Measurements from ENCODE around the gene ZSCAN23. TPM values are rescaled to one million over a fixed set of nuclear protein-coding genes. Genes with fewer than 3 reads are reported as not detected.

The ZSCAN23 gene
- polyA plus RNA-seq, 2 of the 4 experiments (the other 2 are of a cell fraction): not detected

GRCh38 chr6:28488916-28489365 is 45.6 kb upstream of the ZSCAN23 start:
- H3K27ac ChIP-seq: peak overlapping the region; percentile 85 to 93
- FAIRE-seq: no peak
- H3K9me3 ChIP-seq: no peaks in the 10 kb centered on the region
- H3K4me2 ChIP-seq: peak overlapping the region; percentile 93
- peaks cover 4% of the 10 kb centered on the region; the same call in 2 of the 3 replicates for H3K4me1 ChIP-seq
- WGBS (ENCODE audit: missing lambda C conversion rate): 1% methylated on average over 14 of the region's 14 CpGs
- DNase-seq (ENCODE audit: low read depth in 1 of 2, low spot score in 1 of 2): peak in 1 of 2 experiments; percentile 76
- TF ChIP-seq HMGXB4 (CRISPR knock-in tag; IDR thresholded peaks at IDR 0.05; ENCODE audit: borderline replicate concordance) (0 out of 2 replicates have a peak, but pooled peaks have one; percentile 15), NFE2L2 (conservative IDR thresholded peaks at IDR 0.05; ENCODE audit: low read length) (no peak), SREBF2 (IDR thresholded peaks at IDR 0.05) (peak; percentile 61)
- TF ChIP-seq, protein P1, sequence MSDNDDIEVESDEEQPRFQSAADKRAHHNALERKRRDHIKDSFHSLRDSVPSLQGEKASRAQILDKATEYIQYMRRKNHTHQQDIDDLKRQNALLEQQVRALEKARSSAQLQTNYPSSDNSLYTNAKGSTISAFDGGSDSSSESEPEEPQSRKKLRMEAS (IDR thresholded peaks at IDR 0.05): 0 out of 2 replicates have a peak, but pooled peaks have one; percentile 5
- peak; percentile 15 to 42; a peak in 3 of 6 replicates for ATAC-seq
- ChIA-PET POLR2A (interaction anchor here (0.5 to 1.5 kb wide), 15 partner anchors 14 to 1237 kb away, joined by 3 to 14 read pairs (median 3); a partner anchor contains a TSS), CTCF (no interaction called here)
- H3K4me3 ChIP-seq: peak overlapping the region; percentile 62

- no peak for TF ChIP-seq ESRRA (IDR thresholded peaks at IDR 0.05; ENCODE audit: borderline replicate concordance, low read length)
- TF ChIP-seq HOXB5 (CRISPR knock-in tag; IDR thresholded peaks at IDR 0.05): no peak
- TF ChIP-seq REST (IDR thresholded peaks at IDR 0.05): no peak
- no peak for TF ChIP-seq RCOR1 (IDR thresholded peaks at IDR 0.05; ENCODE audit: low read depth, low read length)
- TF ChIP-seq E2F6 (IDR thresholded peaks at IDR 0.05; ENCODE audit: borderline replicate concordance, low read depth): no peak
- no peak for TF ChIP-seq ZSCAN20 (CRISPR knock-in tag; IDR thresholded peaks at IDR 0.05)
- TF ChIP-seq HMGXB4 (CRISPR knock-in tag; IDR thresholded peaks at IDR 0.05; ENCODE audit: borderline replicate concordance): no peak
- no peak for TF ChIP-seq EP300 (IDR thresholded peaks at IDR 0.05)
- no peak for TF ChIP-seq HDAC2 (IDR thresholded peaks at IDR 0.05)
- no peak for TF ChIP-seq FOXS1 (CRISPR knock-in tag; IDR thresholded peaks at IDR 0.05)
- no peak for TF ChIP-seq CHD4 (IDR thresholded peaks at IDR 0.05; ENCODE audit: borderline replicate concordance)
- 67% methylated on average over 3 of the region's 3 CpGs for WGBS (ENCODE audit: missing lambda C conversion rate)
- POLR2A ChIA-PET: no interaction called here
- Histone ChIP-seq H3K4me2 (no peak overlapping the region), H3K27ac (no peak overlapping the region), H3K9me3 (no peaks in the 10 kb centered on the region), H3K4me1 (peaks cover 4% of the 10 kb centered on the region; the same call in 2 of the 3 replicates), H3K4me3 (no peak overlapping the region)
- FAIRE-seq (no peak), DNase-seq (ENCODE audit: low read depth in 1 of 2, low spot score in 1 of 2) (no peak), ATAC-seq (no peak)
- CTCF ChIA-PET: interaction anchor here (0.7 kb wide), 1 partner anchor 55 kb away, joined by 3 read pairs; no protein-coding TSS in a partner anchor
Observed at GRCh38 chr6:28486988-28487742, 43.9 kb upstream of the ZSCAN23 start.
